Endothelial cell of umbilical vein (primary cell): ENCODE results near the gene PHF1. TPM values are rescaled to one million over a fixed set of nuclear protein-coding genes. Genes with fewer than 3 reads are reported as not detected.

Source experiments
- BruUV-seq: library from RNA; stranded (reverse); fragments of 400-500 nt; replicated peaks from 2 replicates; lab custom pipeline; 2021; lab: Mats Ljungman, UMichigan
- CTCF ChIA-PET: fragments of 300-600, 350-600 bp; sonication (Branson Sonifier 250); formaldehyde crosslinking; loops from one replicate; lab custom pipeline; 2021; ENCODE audit warnings: antibody characterized with exemption, inconsistent platforms; lab: Charles Lee
- POLR2A ChIA-PET: fragments of 300-600, 350-600 bp; sonication (Branson Sonifier 250); formaldehyde crosslinking; loops from one replicate; lab custom pipeline; 2021; ENCODE audit warnings: antibody characterized with exemption, inconsistent platforms; lab: Charles Lee
- DNase-seq: peaks from one replicate; pipeline ENCODE4 v3.0.0-alpha.2; 2011; ENCODE audit warnings: low read depth, low spot score
- FAIRE-seq: peaks from 2 replicates; lab custom pipeline; 2011; peaks lifted over from hg19 to GRCh38; lab: Jason Lieb, UNC
- H2AFZ ChIP-seq: 2 replicates; pipeline ENCODE4 v1.6.0; 2012; ENCODE audit warnings: low read depth, low read length, control low read depth, inconsistent platforms
- H3K27ac ChIP-seq: 2 replicates; pipeline ENCODE4 v1.5.1; 2011; ENCODE audit warnings: low read depth, mild to moderate bottlenecking, control low read depth, low read length, moderate library complexity; ENCODE audit not compliant: insufficient read depth
- H3K27me3 ChIP-seq, 2 experiments: 2 replicates each; pipeline versions ENCODE4 v1.6.0 to v1.6.1; 2011; ENCODE audit warnings: low read length in 2 of 2, mixed read lengths in 1 of 2; ENCODE audit not compliant: control insufficient read depth in 2 of 2, insufficient read depth in 2 of 2
- H3K36me3 ChIP-seq, 2 experiments: 2 replicates in 1 of 2; 3 replicates in 1 of 2; pipeline ENCODE4 v1.5.1; 2011; ENCODE audit warnings: low read length in 2 of 2, mild to moderate bottlenecking in 1 of 2, moderate library complexity in 1 of 2; ENCODE audit not compliant: control insufficient read depth in 2 of 2, insufficient read depth in 2 of 2; ENCODE audit errors: extremely low read depth in 1 of 2
- H3K4me1 ChIP-seq: 3 replicates; pipeline ENCODE4 v1.5.1; 2011; ENCODE audit warnings: mild to moderate bottlenecking, low read length; ENCODE audit not compliant: control insufficient read depth, insufficient read depth; ENCODE audit errors: extremely low read depth
- H3K4me2 ChIP-seq: 2 replicates; pipeline ENCODE4 v1.6.1; 2011; ENCODE audit warnings: low read length, control low read depth, mixed read lengths; ENCODE audit not compliant: insufficient read depth
- H3K4me3 ChIP-seq, 3 experiments: fragments of 200-600 bp in 1 of 3; sonication (generic), shearing (Covaris generic) in 1 of 3; replicated peaks in 1 of 3; 2 replicates each; pipeline ENCODE4 v1.5.1; 2011 to 2016; ENCODE audit warnings: control low read depth in 3 of 3, low read length in 3 of 3, mild to moderate bottlenecking in 2 of 3, inconsistent platforms in 1 of 3, low read depth in 1 of 3, moderate library complexity in 1 of 3; ENCODE audit not compliant: insufficient read depth in 1 of 3
- H3K79me2 ChIP-seq: 2 replicates; pipeline ENCODE4 v1.6.0; 2012; ENCODE audit warnings: low read length, inconsistent platforms; ENCODE audit not compliant: control insufficient read depth, insufficient read depth
- H3K9ac ChIP-seq: replicated peaks from 2 replicates; pipeline ENCODE3; 2011; ENCODE audit warnings: low read length, control low read depth; ENCODE audit not compliant: insufficient read depth; ENCODE audit errors: extremely low read depth
- H3K9me1 ChIP-seq: replicated peaks from 3 replicates; pipeline ENCODE4 v1.6.0; 2011; ENCODE audit warnings: mild to moderate bottlenecking, low read length; ENCODE audit not compliant: control insufficient read depth, insufficient read depth; ENCODE audit errors: extremely low read depth
- H3K9me3 ChIP-seq: replicated peaks from 2 replicates; pipeline ENCODE4 v1.5.1; 2012; ENCODE audit warnings: low read length, inconsistent platforms; ENCODE audit not compliant: control insufficient read depth, insufficient read depth
- H4K20me1 ChIP-seq: replicated peaks from 2 replicates; pipeline ENCODE3; 2011; ENCODE audit warnings: mild to moderate bottlenecking, low read length; ENCODE audit not compliant: control insufficient read depth, insufficient read depth; ENCODE audit errors: extremely low read depth
- EZH2 ChIP-seq: IDR thresholded peaks from 2 replicates; pipeline ENCODE4 v1.6.1; 2012; ENCODE audit warnings: borderline replicate concordance, low read depth, mild to moderate bottlenecking, moderate library complexity, low read length, inconsistent platforms; ENCODE audit not compliant: severe bottlenecking
- FOS ChIP-seq: IDR thresholded peaks from 2 replicates; pipeline ENCODE4 v1.6.1; 2011; ENCODE audit warnings: mild to moderate bottlenecking, low read length, moderate library complexity, borderline replicate concordance; ENCODE audit not compliant: insufficient read depth
- GATA2 ChIP-seq: IDR thresholded peaks from 2 replicates; pipeline ENCODE4 v1.7.0; 2011; ENCODE audit warnings: low read depth, mild to moderate bottlenecking, moderate library complexity, mixed read lengths, low read length; ENCODE audit not compliant: insufficient read length, insufficient read depth
- JUN ChIP-seq: IDR thresholded peaks from 2 replicates; pipeline ENCODE4 v1.6.1; 2011; ENCODE audit warnings: borderline replicate concordance, low read depth; ENCODE audit not compliant: insufficient read length, insufficient read depth
- dilution Hi-C: fragments of 300-500 bp; cut with MboI; formaldehyde crosslinking; loops from one replicate; pipeline ENCODE4 v1.15.0; 2019; ENCODE audit warnings: low sequenced_read_pairs; ENCODE audit not compliant: extremely low pct_ligation_motif_present
- intact Hi-C: fragments of 100-400 bp; cut with micrococcal nuclease; formaldehyde crosslinking; loops from one replicate; pipeline ENCODE4 v1.10.0; 2022
- polyA plus RNA-seq, 4 experiments: library from polyadenylated mRNA; depleted of rRNA in 3 of 4; stranded (reverse) in 3 of 4; unstranded in 1 of 4; fragments of >200 nt; gene quantifications; 2 replicates each; pipeline versions ENCODE4 v1.2.1 to v1.2.3, GENCODE V29; 2011 to 2012; ENCODE audit warnings: missing spikeins in 1 of 4
- total RNA-seq: library from RNA; stranded (reverse); gene quantifications from 2 replicates; pipeline ENCODE4 v1.2.3, GENCODE V29; 2021

The PHF1 gene
- total and polyA plus RNA-seq, 2 donors (not counting 3 experiments of a cell fraction or from before 2014, with no cell fraction given) = 32.5 to 53.1 TPM

- Histone ChIP-seq H3K27ac (no peak within 1 kb of the TSS), H3K36me3 (peaks cover 0 to 4% of the 10 kb centered on the region in 2 experiments), H3K4me3 (peak within 1 kb of the TSS in 1 of 3 experiments; percentile 6), H3K9me3 (no peaks in the 10 kb centered on the region), H3K4me1 (peaks cover 22% of the 10 kb centered on the region), H3K9ac (no peak within 1 kb of the TSS), H2AFZ (peak within 1 kb of the TSS; percentile 44), H4K20me1 (no peaks in the 10 kb centered on the region), H3K9me1 (no peaks in the 10 kb centered on the region), H3K4me2 (no peak within 1 kb of the TSS), H3K79me2 (peaks cover 12% of the 10 kb centered on the region), H3K27me3 (peaks cover 16% of the 10 kb centered on the region in 2 experiments)
- dilution Hi-C loops = no loop called here
- DNase-seq = no peak
- BruUV-seq = no TSS peak
- intact Hi-C loops = loop anchor here (10.0 kb wide), 1 partner anchor 445 kb away; no protein-coding TSS in a partner anchor
- TF ChIP-seq JUN (no peak), GATA2 (no peak)
- ChIA-PET POLR2A (no interaction called here), CTCF (no interaction called here)
- no peak for FAIRE-seq
Observed at GRCh38 chr6:33419580-33420490, 9.0 kb downstream of the PHF1 start, which contains the start of gene SYNGAP1. Gene SYNGAP1, plus strand, starts transcription at chr6:33420065. Its CDS starts 200 bp downstream, at chr6:33420265.

GRCh38 chr6:33420491-33421343, 9.9 kb downstream of the PHF1 start:
- no peak overlapping the region for H3K9ac ChIP-seq
- no peak overlapping the region for H3K4me2 ChIP-seq
- no TSS peak for BruUV-seq

More at GRCh38 chr6:33420491-33421343, 9.9 kb downstream of the PHF1 start:
- Histone ChIP-seq H3K9me3 (no peaks in the 10 kb centered on the region), H3K36me3 (no peaks in the 10 kb centered on the region), H4K20me1 (no peaks in the 10 kb centered on the region), H3K27ac (no peak overlapping the region), H3K4me3 (no peak overlapping the region), H3K27me3 (peaks cover 16% of the 10 kb centered on the region in 2 experiments), H2AFZ (no peak overlapping the region), H3K79me2 (peaks cover 11% of the 10 kb centered on the region), H3K9me1 (no peaks in the 10 kb centered on the region), H3K4me1 (peaks cover 28% of the 10 kb centered on the region)
- dilution Hi-C loops (no loop called here), intact Hi-C loops (no loop called here)
- FAIRE-seq = no peak
- ChIA-PET POLR2A (no interaction called here), CTCF (no interaction called here)
- TF ChIP-seq FOS (no peak), EZH2 (no peak)
- no peak for DNase-seq
